GM23338 (cell line): Measurements from ENCODE around the gene TMEM212. TPM values are rescaled to one million over a fixed set of nuclear protein-coding genes. Genes with fewer than 3 reads are reported as not detected.

ENCODE experiments used
- ATAC-seq: fragments of 200-7000 bp; cut with Tn5 transposase; 3 replicates; pipeline ENCODE4 v1.9.1; 2020
- DNase-seq: peaks from one replicate; pipeline ENCODE4 v3.0.0-alpha.2; 2015; ENCODE audit warnings: low spot score
- H2AFZ ChIP-seq: fragments of 200-600 bp; sonication (generic); 2 replicates; pipeline ENCODE4 v1.8.0; 2016; ENCODE audit warnings: antibody characterized with exemption, mild to moderate bottlenecking, moderate library complexity
- H3F3A ChIP-seq: fragments of 200-600 bp; sonication (generic); replicated peaks from 2 replicates; pipeline ENCODE4 v1.8.0; 2017; ENCODE audit warnings: antibody characterized with exemption, mixed run types, low read depth
- H3K27ac ChIP-seq: fragments of 200-600 bp; sonication (generic); 2 replicates; pipeline ENCODE4 v1.6.1; 2016; ENCODE audit warnings: low read depth
- H3K27me3 ChIP-seq: fragments of 200-600 bp; sonication (generic); 2 replicates; pipeline ENCODE4 v1.8.0; 2016; ENCODE audit warnings: mild to moderate bottlenecking, mixed run types, moderate library complexity; ENCODE audit not compliant: insufficient read depth
- H3K36me3 ChIP-seq: fragments of 200-600 bp; sonication (generic); 2 replicates; pipeline ENCODE4 v1.8.0; 2016; ENCODE audit warnings: mild to moderate bottlenecking; ENCODE audit not compliant: insufficient read depth
- H3K4me1 ChIP-seq: fragments of 200-600 bp; sonication (generic); 2 replicates; pipeline ENCODE4 v1.8.0; 2016; ENCODE audit warnings: mild to moderate bottlenecking, moderate library complexity; ENCODE audit not compliant: insufficient read depth
- H3K4me2 ChIP-seq: fragments of 200-600 bp; sonication (generic); 2 replicates; pipeline ENCODE4 v1.7.1; 2017; ENCODE audit warnings: mixed run types
- H3K4me3 ChIP-seq: fragments of 200-600 bp; sonication (generic); 2 replicates; pipeline ENCODE4 v1.6.1; 2016; ENCODE audit warnings: mixed run types
- H3K79me2 ChIP-seq: fragments of 200-600 bp; sonication (generic); replicated peaks from 2 replicates; pipeline ENCODE4 v1.8.0; 2017; ENCODE audit warnings: mild to moderate bottlenecking; ENCODE audit not compliant: insufficient read depth
- H3K9me2 ChIP-seq: fragments of 200-600 bp; sonication (generic); 2 replicates; pipeline ENCODE4 v1.8.0; 2017; ENCODE audit not compliant: insufficient read depth
- H4K20me1 ChIP-seq: fragments of 200-600 bp; sonication (generic); replicated peaks from 2 replicates; pipeline ENCODE4 v1.8.0; 2017; ENCODE audit warnings: mild to moderate bottlenecking; ENCODE audit not compliant: insufficient read depth
- H3K27ac Mint-ChIP-seq: 2 replicates; pipeline ENCODE4 v1.8.0; 2020; ENCODE audit warnings: inconsistent platforms, mild to moderate bottlenecking, moderate library complexity, mixed read lengths
- H3K27me3 Mint-ChIP-seq: 3 replicates; pipeline ENCODE4 v1.8.0; 2022; ENCODE audit warnings: low read depth, mild to moderate bottlenecking, moderate library complexity, mixed read lengths, inconsistent platforms; ENCODE audit not compliant: insufficient read depth, poor library complexity
- H3K36me3 Mint-ChIP-seq: 3 replicates; pipeline ENCODE4 v1.8.0; 2021; ENCODE audit warnings: low read depth, mild to moderate bottlenecking, inconsistent platforms, moderate library complexity, mixed read lengths
- H3K4me1 Mint-ChIP-seq: 3 replicates; pipeline ENCODE4 v1.8.0; 2020; ENCODE audit warnings: mild to moderate bottlenecking, inconsistent platforms, mixed read lengths
- H3K4me3 Mint-ChIP-seq: 3 replicates; pipeline ENCODE4 v1.8.0; 2021; ENCODE audit warnings: moderate library complexity, mild to moderate bottlenecking, inconsistent platforms, mixed read lengths
- H3K9me3 Mint-ChIP-seq: 3 replicates; pipeline ENCODE4 v1.8.0; 2020; ENCODE audit warnings: moderate library complexity, mild to moderate bottlenecking, inconsistent platforms, mixed read lengths
- CREB1 ChIP-seq: fragments of 250-450 bp; sonication (Bioruptor Pico); IDR thresholded peaks from 2 replicates; pipeline ENCODE4 v1.5.0; 2020; ENCODE audit warnings: low read depth, mild to moderate bottlenecking, moderate library complexity
- ETS1 ChIP-seq: IDR thresholded peaks from 2 replicates; pipeline ENCODE4 v1.6.1; 2016; ENCODE audit warnings: antibody characterized with exemption
- JUNB ChIP-seq: IDR thresholded peaks from one replicate; pipeline ENCODE4 v1.6.1; 2016; ENCODE audit warnings: antibody characterized with exemption; ENCODE audit not compliant: unreplicated experiment
- NANOG ChIP-seq: IDR thresholded peaks from 2 replicates; pipeline ENCODE4 v1.6.1; 2016; ENCODE audit warnings: antibody characterized with exemption, borderline replicate concordance
- POLR2AphosphoS5 ChIP-seq: IDR thresholded peaks from 2 replicates; pipeline ENCODE4 v1.6.1; 2016; ENCODE audit warnings: antibody characterized with exemption, low read depth
- REST ChIP-seq: IDR thresholded peaks from one replicate; pipeline ENCODE4 v1.6.1; 2018; ENCODE audit warnings: antibody characterized with exemption; ENCODE audit not compliant: unreplicated experiment
- ZNF114 ChIP-seq: fragments of 250-450 bp; sonication (Bioruptor Pico); IDR thresholded peaks from 2 replicates; pipeline ENCODE4 v1.5.0; 2020; ENCODE audit warnings: mild to moderate bottlenecking, moderate library complexity
- ZNF462 ChIP-seq: fragments of 250-450 bp; sonication (Bioruptor Pico); IDR thresholded peaks from 2 replicates; pipeline ENCODE4 v1.5.0; 2020; ENCODE audit warnings: mild to moderate bottlenecking, moderate library complexity
- polyA plus RNA-seq: library from polyadenylated mRNA; unstranded; fragments of >200 nt; fragmentation: Nextera tagmentation; extraction: Ambion mirVana; gene quantifications from 2 replicates; pipeline ENCODE4 v1.2.1, GENCODE V29; 2016
- total RNA-seq: library from RNA; depleted of rRNA; stranded (reverse); fragments of >200 nt; shearing (Covaris generic); gene quantifications from 2 replicates; pipeline ENCODE4 v1.2.3, GENCODE V29; 2014

The TMEM212 gene
- total and polyA plus RNA-seq, 2 experiments from 2014 or later, result not detected

GRCh38 chr3:171847133-171847532 lies 4.0 kb downstream of the TMEM212 start (continued):
- TF ChIP-seq ETS1, result no peak
- TF ChIP-seq JUNB, result no peak
- TF ChIP-seq CREB1 (CRISPR knock-in tag), result no peak
- TF ChIP-seq NANOG, result no peak
- TF ChIP-seq ZNF114 (CRISPR knock-in tag), result no peak
- TF ChIP-seq ZNF462 (CRISPR knock-in tag), result no peak

- no peaks in the 10 kb centered on the region for H4K20me1 ChIP-seq
- H3K4me3 ChIP-seq, result no peak overlapping the region
- Mint-ChIP-seq H3K9me3 (peaks cover 4% of the 10 kb centered on the region), H3K4me3 (no peak overlapping the region), H3K4me1 (peaks cover 6% of the 10 kb centered on the region; the same call in 2 of the 3 replicates), H3K36me3 (peaks cover 1% of the 10 kb centered on the region; the same call in 2 of the 3 replicates), H3K27ac (no peak overlapping the region), H3K27me3 (no peaks in the 10 kb centered on the region)
- no peak for TF ChIP-seq POLR2AphosphoS5
- TF ChIP-seq REST, result no peak
- TF ChIP-seq NANOG, result no peak
- no peak for TF ChIP-seq ETS1
- no peak for TF ChIP-seq ZNF114 (CRISPR knock-in tag)
- no peaks in the 10 kb centered on the region for H3F3A ChIP-seq
- no peak for ATAC-seq
- H3K4me2 ChIP-seq, result no peak overlapping the region
- H3K9me2 ChIP-seq, result 0 out of 2 replicates have a peak, but pooled peaks cover 5% of the 10 kb centered on the region
- H3K27me3 ChIP-seq, result no peaks in the 10 kb centered on the region
- no peak overlapping the region for H3K27ac ChIP-seq
- no peaks in the 10 kb centered on the region for H3K36me3 ChIP-seq
- no peak overlapping the region for H2AFZ ChIP-seq
- H3K4me1 ChIP-seq, result no peaks in the 10 kb centered on the region; the same call in 1 of the 2 replicates
- no peaks in the 10 kb centered on the region for H3K79me2 ChIP-seq
- no peak for DNase-seq
Observed at GRCh38 chr3:171847595-171848259, 4.6 kb downstream of the TMEM212 start.
